K562 (cell line): ENCODE results near the gene NADSYN1. TPM values are rescaled to one million over a fixed set of nuclear protein-coding genes. Genes with fewer than 3 reads are reported as not detected.

Experiments used
- ATAC-seq: fragments of 200-7000 bp; cut with Tn5 transposase; 3 replicates; pipeline ENCODE4 v1.9.1; 2020; ENCODE audit warnings: moderate library complexity
- BruUV-seq: library from RNA; stranded (reverse); fragments of 400-500 nt; replicated peaks from 2 replicates; lab custom pipeline; 2021; lab: Mats Ljungman, UMichigan
- CTCF ChIA-PET: fragments of 300-600 bp; formaldehyde crosslinking; extraction: SDS; loops from one replicate; lab custom pipeline; 2021; ENCODE audit warnings: low intra/inter-chr PET ratio; lab: Yijun Ruan, JAX
- POLR2A ChIA-PET: fragments of 300-600, 350-650 bp; sonication (Branson Sonifier 250); formaldehyde crosslinking; extraction: SDS; loops from one replicate; lab custom pipeline; 2021; ENCODE audit warnings: antibody characterized with exemption, inconsistent platforms; lab: Yijun Ruan, JAX
- DNase-seq, 4 experiments: peaks; one replicate each; pipeline versions ENCODE4 v3.0.0 to v3.0.0-alpha.2; 2011 to 2018; ENCODE audit warnings: low spot score in 3 of 4, mixed read lengths in 3 of 4; ENCODE audit errors: extremely low read depth in 1 of 4
- FAIRE-seq: peaks from 2 replicates; lab custom pipeline; 2011; peaks lifted over from hg19 to GRCh38; lab: Jason Lieb, UNC
- H2AFZ ChIP-seq: 2 replicates; pipeline ENCODE4 v1.6.0; 2011; ENCODE audit warnings: low read depth, low read length, control low read depth, inconsistent platforms
- H3K27ac ChIP-seq: fragments of 200-600 bp; 3 replicates; pipeline ENCODE4 v1.8.0; 2011; ENCODE audit warnings: low read depth, mild to moderate bottlenecking, control low read depth, inconsistent platforms, low read length, moderate library complexity, mixed read lengths; ENCODE audit errors: extremely low read depth
- H3K27me3 ChIP-seq, 2 experiments: fragments of 300-600 bp in 1 of 2; 2 replicates in 1 of 2; 3 replicates in 1 of 2; pipeline versions ENCODE4 v1.6.0 to v1.8.0; 2011; ENCODE audit warnings: inconsistent platforms in 2 of 2, low read length in 2 of 2, mild to moderate bottlenecking in 1 of 2, mixed read lengths in 1 of 2, moderate library complexity in 1 of 2; ENCODE audit not compliant: control insufficient read depth in 2 of 2, insufficient read depth in 2 of 2
- H3K36me3 ChIP-seq: fragments of 300-600 bp; 3 replicates; pipeline ENCODE4 v1.8.0; 2011; ENCODE audit warnings: mild to moderate bottlenecking, low read length, inconsistent platforms; ENCODE audit not compliant: control insufficient read depth, insufficient read depth
- H3K4me1 ChIP-seq, 2 experiments: fragments of 200-600 bp in 1 of 2; replicated peaks in 1 of 2; 2 replicates in 1 of 2; 3 replicates in 1 of 2; pipeline versions ENCODE4 v1.5.1 to v1.8.0; 2011; ENCODE audit warnings: inconsistent platforms in 2 of 2, low read length in 2 of 2, mild to moderate bottlenecking in 1 of 2, mixed read lengths in 1 of 2, moderate library complexity in 1 of 2; ENCODE audit not compliant: control insufficient read depth in 2 of 2, insufficient read depth in 2 of 2
- H3K4me2 ChIP-seq: 2 replicates; pipeline ENCODE4 v1.6.1; 2011; ENCODE audit warnings: low read length, control low read depth, inconsistent platforms, mixed read lengths; ENCODE audit not compliant: insufficient read depth
- H3K4me3 ChIP-seq: fragments of 200-600 bp; sonication (generic), shearing (Covaris generic); 2 replicates; pipeline ENCODE4 v1.5.1; 2016; ENCODE audit warnings: control low read depth, inconsistent platforms
- H3K79me2 ChIP-seq: fragments of 200-600 bp; 3 replicates; pipeline ENCODE4 v1.8.0; 2011; ENCODE audit warnings: low read length, inconsistent platforms; ENCODE audit not compliant: control insufficient read depth, insufficient read depth
- H3K9ac ChIP-seq, 2 experiments: 2 replicates each; pipeline versions ENCODE4 v1.6.0 to v1.6.1; 2011; ENCODE audit warnings: low read depth in 2 of 2, low read length in 2 of 2, control low read depth in 1 of 2, inconsistent platforms in 1 of 2, mild to moderate bottlenecking in 1 of 2, mixed read lengths in 1 of 2; ENCODE audit not compliant: insufficient read depth in 1 of 2
- H3K9me1 ChIP-seq: one replicate; pipeline ENCODE4 v1.6.0; 2011; ENCODE audit warnings: inconsistent platforms, mild to moderate bottlenecking, low read length, moderate library complexity; ENCODE audit not compliant: control insufficient read depth, insufficient read depth
- H3K9me3 ChIP-seq: replicated peaks from 2 replicates; pipeline ENCODE4 v1.5.1; 2011; ENCODE audit warnings: low read depth, low read length, inconsistent platforms; ENCODE audit not compliant: control insufficient read depth, insufficient read depth
- H4K20me1 ChIP-seq: replicated peaks from 2 replicates; pipeline ENCODE4 v1.6.1; 2011; ENCODE audit warnings: low read length, inconsistent platforms, mixed read lengths; ENCODE audit not compliant: control insufficient read depth, insufficient read depth
- CHD4 ChIP-seq: fragments of 200-600 bp; sonication (generic); IDR thresholded peaks from 3 replicates; pipeline ENCODE4 v1.6.1; 2012; ENCODE audit warnings: low read depth, mild to moderate bottlenecking, mixed read lengths, low read length, inconsistent platforms; ENCODE audit not compliant: insufficient read depth, insufficient replicate concordance, poor library complexity, severe bottlenecking
- HDAC8 ChIP-seq: fragments of 450-650 bp; IDR thresholded peaks from 2 replicates; pipeline ENCODE4 v1.6.1; 2016; ENCODE audit warnings: mild to moderate bottlenecking, missing genetic modification characterization, moderate library complexity, missing compliant biosample characterization
- MIER1 ChIP-seq: fragments of 450-650 bp; IDR thresholded peaks from 2 replicates; pipeline ENCODE4 v1.6.1; 2016; ENCODE audit warnings: antibody characterized with exemption, mild to moderate bottlenecking, low read depth
- MTA3 ChIP-seq: fragments of 450-650 bp; formaldehyde crosslinking; IDR thresholded peaks from 2 replicates; pipeline ENCODE4 v1.6.1; 2017; ENCODE audit warnings: mild to moderate bottlenecking, borderline replicate concordance
- YBX1 ChIP-seq: fragments of 450-650 bp; IDR thresholded peaks from 2 replicates; pipeline ENCODE4 v1.7.1; 2016; ENCODE audit warnings: mild to moderate bottlenecking
- YY1 ChIP-seq, 3 experiments: IDR thresholded peaks; 2 replicates each; pipeline ENCODE4 v1.6.1; 2011; ENCODE audit warnings: low read length in 2 of 3, mild to moderate bottlenecking in 2 of 3, moderate library complexity in 2 of 3, borderline replicate concordance in 1 of 3, control low read depth in 1 of 3, low read depth in 1 of 3; ENCODE audit not compliant: insufficient read depth in 3 of 3, insufficient replicate concordance in 2 of 3, control insufficient read depth in 1 of 3, insufficient read length in 1 of 3; ENCODE audit errors: extremely low read depth in 1 of 3
- ZC3H4 ChIP-seq: sonication (generic); formaldehyde crosslinking; IDR thresholded peaks from 2 replicates; pipeline ENCODE4 v1.9.0; 2021; ENCODE audit warnings: missing genetic modification reagents, borderline replicate concordance
- ZNF274 ChIP-seq: IDR thresholded peaks from 2 replicates; pipeline ENCODE4 v1.6.1; 2011; ENCODE audit warnings: low read depth, mild to moderate bottlenecking, low read length, moderate library complexity, borderline replicate concordance
- WGBS: fragments of 100-300 bp; shearing (Covaris generic); methylation state at CpG from one replicate; pipeline ENCODE4 v1.1.6; 2016; ENCODE audit warnings: low coverage, mixed read lengths; ENCODE audit not compliant: insufficient coverage; ENCODE audit errors: missing lambda C conversion rate; 5-methylcytosine and 5-hydroxymethylcytosine counted together
- in situ Hi-C: fragments of 300-500 bp; cut with MboI; formaldehyde crosslinking; loops from 4 replicates; pipeline ENCODE4 v1.15.0; 2018; ENCODE audit warnings: inconsistent platforms, mixed read lengths
- intact Hi-C: fragments of 100-400 bp; cut with micrococcal nuclease; formaldehyde crosslinking; loops from 2 replicates; pipeline ENCODE4 v1.14.2; 2022
- polyA plus RNA-seq, 8 experiments: library from polyadenylated mRNA; depleted of rRNA in 4 of 8; stranded (reverse) in 5 of 8; unstranded in 3 of 8; fragments of >200 nt; fragmentation: Nextera tagmentation in 2 of 8; fragmentation: Illumina TruSeq in 1 of 8; extraction: Ambion mirVana in 2 of 8; extraction: Trizol in 1 of 8; gene quantifications; 2 replicates each; pipeline versions ENCODE4 v1.2.1 to v1.2.3, GENCODE V29; 2011 to 2014; ENCODE audit warnings: inconsistent platforms in 1 of 8, missing spikeins in 1 of 8
- total RNA-seq, 7 experiments: library from RNA; depleted of rRNA in 6 of 7; stranded (reverse); fragments of >200 nt in 6 of 7; fragmentation: Illumina TruSeq in 2 of 7; extraction: Trizol in 2 of 7; gene quantifications; 2 replicates each; pipeline versions ENCODE4 v1.2.1 to v1.2.3, GENCODE V29; 2011 to 2021; ENCODE audit warnings: low replicate concordance in 1 of 7
- TF ChIP-seq, protein P1 (sequence below): sonication (generic); formaldehyde crosslinking; IDR thresholded peaks from 2 replicates; pipeline ENCODE4 v1.8.0; 2022; ENCODE audit warnings: mild to moderate bottlenecking, missing genetic modification reagents
- TF ChIP-seq, protein P2 (sequence below): fragments of 250-450 bp; sonication (Bioruptor Pico); IDR thresholded peaks from 2 replicates; pipeline ENCODE4 v1.8.0; 2022; ENCODE audit warnings: moderate library complexity, mild to moderate bottlenecking, inconsistent platforms
- TF ChIP-seq, protein P3 (sequence below): fragments of 250-450 bp; sonication (Bioruptor Pico); IDR thresholded peaks from 2 replicates; pipeline ENCODE4 v1.8.0; 2021; ENCODE audit warnings: mild to moderate bottlenecking, moderate library complexity

NADSYN1 gene
- total and polyA plus RNA-seq, 9 of the 15 experiments (the other 6 are each of a cell fraction or from before 2014, with no cell fraction given), result 12.7 to 57.3 (median 42.1) TPM

DNA sequence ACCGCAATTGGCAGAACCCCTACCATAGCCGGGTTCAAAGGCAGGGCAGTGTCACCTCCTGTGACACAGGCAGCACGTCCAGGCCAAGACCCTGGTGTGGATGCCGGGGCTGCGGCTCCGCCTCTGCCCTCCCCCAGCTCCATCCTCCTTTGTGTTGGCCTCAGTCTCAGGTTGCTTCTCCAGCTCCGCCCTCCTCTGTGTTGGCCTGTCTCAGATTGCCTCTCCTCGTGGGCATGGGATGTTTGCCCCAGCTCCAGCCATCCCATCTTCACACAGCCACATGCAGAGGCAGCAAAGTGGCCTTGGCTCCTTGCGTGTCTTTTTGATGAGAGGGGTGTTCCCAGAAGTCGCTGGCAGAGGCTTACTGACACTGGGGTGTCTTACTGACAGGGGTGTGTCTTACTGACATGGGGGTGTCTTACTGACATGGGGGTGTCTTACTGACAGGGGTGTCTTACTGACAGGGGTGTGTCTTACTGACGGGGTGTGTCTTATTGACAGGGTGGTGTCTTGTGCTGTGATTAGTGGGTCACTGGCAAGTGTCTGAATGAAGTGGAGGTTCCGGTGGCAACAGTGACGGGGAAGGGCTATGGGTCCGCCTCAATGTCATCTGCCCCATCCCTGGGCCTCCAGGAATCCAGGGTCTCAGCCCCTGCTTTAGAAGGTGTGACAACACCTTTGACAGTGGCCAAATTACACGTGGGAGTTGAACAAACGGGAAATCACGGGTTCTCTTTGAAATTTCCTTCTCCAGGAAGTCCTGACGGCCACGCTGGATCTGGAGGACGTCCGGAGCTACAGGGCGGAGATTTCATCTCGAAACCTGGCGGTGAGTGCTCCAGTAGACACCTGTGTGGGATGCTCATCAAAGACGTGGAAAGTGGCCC lies 24.9 kb downstream of the NADSYN1 start (continued):
- TF ChIP-seq, protein P1, sequence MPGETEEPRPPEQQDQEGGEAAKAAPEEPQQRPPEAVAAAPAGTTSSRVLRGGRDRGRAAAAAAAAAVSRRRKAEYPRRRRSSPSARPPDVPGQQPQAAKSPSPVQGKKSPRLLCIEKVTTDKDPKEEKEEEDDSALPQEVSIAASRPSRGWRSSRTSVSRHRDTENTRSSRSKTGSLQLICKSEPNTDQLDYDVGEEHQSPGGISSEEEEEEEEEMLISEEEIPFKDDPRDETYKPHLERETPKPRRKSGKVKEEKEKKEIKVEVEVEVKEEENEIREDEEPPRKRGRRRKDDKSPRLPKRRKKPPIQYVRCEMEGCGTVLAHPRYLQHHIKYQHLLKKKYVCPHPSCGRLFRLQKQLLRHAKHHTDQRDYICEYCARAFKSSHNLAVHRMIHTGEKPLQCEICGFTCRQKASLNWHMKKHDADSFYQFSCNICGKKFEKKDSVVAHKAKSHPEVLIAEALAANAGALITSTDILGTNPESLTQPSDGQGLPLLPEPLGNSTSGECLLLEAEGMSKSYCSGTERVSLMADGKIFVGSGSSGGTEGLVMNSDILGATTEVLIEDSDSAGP (CRISPR knock-in tag), result no peak
- TF ChIP-seq, protein P2, sequence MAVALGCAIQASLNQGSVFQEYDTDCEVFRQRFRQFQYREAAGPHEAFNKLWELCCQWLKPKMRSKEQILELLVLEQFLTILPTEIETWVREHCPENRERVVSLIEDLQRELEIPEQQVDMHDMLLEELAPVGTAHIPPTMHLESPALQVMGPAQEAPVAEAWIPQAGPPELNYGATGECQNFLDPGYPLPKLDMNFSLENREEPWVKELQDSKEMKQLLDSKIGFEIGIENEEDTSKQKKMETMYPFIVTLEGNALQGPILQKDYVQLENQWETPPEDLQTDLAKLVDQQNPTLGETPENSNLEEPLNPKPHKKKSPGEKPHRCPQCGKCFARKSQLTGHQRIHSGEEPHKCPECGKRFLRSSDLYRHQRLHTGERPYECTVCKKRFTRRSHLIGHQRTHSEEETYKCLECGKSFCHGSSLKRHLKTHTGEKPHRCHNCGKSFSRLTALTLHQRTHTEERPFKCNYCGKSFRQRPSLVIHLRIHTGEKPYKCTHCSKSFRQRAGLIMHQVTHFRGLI (CRISPR knock-in tag), result no peak
- no peak for TF ChIP-seq HDAC8 (tag)

DNA sequence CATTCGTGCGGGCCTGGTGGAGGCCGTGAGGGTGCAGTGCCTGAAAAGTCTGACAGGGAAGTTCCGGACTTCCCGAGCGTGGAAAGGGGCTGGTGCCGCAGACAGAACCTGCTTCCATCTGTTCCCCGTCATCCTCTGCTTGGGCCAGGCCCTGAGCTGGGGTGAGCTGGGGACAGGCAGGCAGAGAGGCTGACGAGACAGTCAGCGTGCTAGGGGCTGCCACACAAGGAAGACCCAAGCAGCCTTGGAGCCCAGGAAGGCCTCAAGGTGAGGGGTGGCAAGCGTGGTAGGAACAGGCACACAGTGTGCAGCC lies 25.5 kb downstream of the NADSYN1 start:
- Histone ChIP-seq H3K36me3 (peaks cover 75% of the 10 kb centered on the region; the same call in 2 of the 3 replicates), H3K4me1 (peaks cover 0 to 15% of the 10 kb centered on the region in 2 experiments; a peak in 3 of 5 replicates), H4K20me1 (no peaks in the 10 kb centered on the region), H3K4me2 (no peak overlapping the region), H3K4me3 (no peak overlapping the region), H3K9ac (no peak overlapping the region), H3K27me3 (no peaks in the 10 kb centered on the region), H3K9me3 (no peaks in the 10 kb centered on the region), H3K9me1 (no peaks in the 10 kb centered on the region), H3K27ac (no peak overlapping the region), H2AFZ (no peak overlapping the region), H3K79me2 (no peaks in the 10 kb centered on the region)
- POLR2A ChIA-PET, result interaction anchor here (0.6 kb wide), 1 partner anchor 753 kb away, joined by 3 read pairs; no protein-coding TSS in a partner anchor
- 84% methylated on average over 6 of the region's 11 CpGs for WGBS
- TF ChIP-seq YY1 (IDR thresholded peaks at IDR 0.05; ENCODE audit: borderline replicate concordance in 1 of 3, control insufficient read depth in 1 of 3, extremely low read depth in 1 of 3, insufficient read depth in 3 of 3, insufficient read length in 1 of 3, insufficient replicate concordance in 2 of 3, low read depth in 1 of 3, low read length in 2 of 3) (no peak), YBX1 (no peak), MIER1 (no peak), MTA3 (no peak), ZC3H4 (no peak), ZNF274 (no peak), CHD4 (no peak)
- TF ChIP-seq, protein P3, sequence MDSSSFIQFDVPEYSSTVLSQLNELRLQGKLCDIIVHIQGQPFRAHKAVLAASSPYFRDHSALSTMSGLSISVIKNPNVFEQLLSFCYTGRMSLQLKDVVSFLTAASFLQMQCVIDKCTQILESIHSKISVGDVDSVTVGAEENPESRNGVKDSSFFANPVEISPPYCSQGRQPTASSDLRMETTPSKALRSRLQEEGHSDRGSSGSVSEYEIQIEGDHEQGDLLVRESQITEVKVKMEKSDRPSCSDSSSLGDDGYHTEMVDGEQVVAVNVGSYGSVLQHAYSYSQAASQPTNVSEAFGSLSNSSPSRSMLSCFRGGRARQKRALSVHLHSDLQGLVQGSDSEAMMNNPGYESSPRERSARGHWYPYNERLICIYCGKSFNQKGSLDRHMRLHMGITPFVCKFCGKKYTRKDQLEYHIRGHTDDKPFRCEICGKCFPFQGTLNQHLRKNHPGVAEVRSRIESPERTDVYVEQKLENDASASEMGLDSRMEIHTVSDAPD (CRISPR knock-in tag), result no peak
- in situ Hi-C loops (no loop called here), intact Hi-C loops (no loop called here)
- FAIRE-seq (no peak), ATAC-seq (no peak), DNase-seq (no peak)
- CTCF ChIA-PET, result no interaction called here
- TSS peak; percentile 39 for BruUV-seq
